Fibroblast of skin of right biceps (primary cell): ENCODE results near the gene NTNG1.

Experiments used
- DNase-seq: peaks from one replicate; pipeline ENCODE4 v3.0.0-alpha.2; 2013

NTNG1 gene

DNA sequence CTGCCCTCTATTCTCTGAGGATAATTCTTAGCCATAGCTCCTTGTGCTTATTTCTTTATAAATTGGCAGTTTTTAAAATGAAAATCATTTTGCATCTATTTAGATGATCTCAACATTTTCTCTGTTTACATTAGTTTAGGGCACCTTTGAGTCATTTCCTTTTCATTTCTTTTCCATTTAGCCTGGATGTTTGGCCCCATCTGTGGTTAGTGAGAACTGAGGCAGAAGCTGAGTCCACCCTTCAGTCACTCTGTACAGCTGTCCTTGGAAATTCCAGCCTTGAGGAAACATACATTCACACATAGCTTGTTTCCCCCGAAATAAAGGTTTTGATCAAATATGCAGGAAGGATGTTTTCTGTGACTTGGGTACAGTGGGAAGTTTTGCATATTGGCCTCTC is 123.7 kb downstream of the NTNG1 start:
- peak; percentile 70 for DNase-seq

GRCh38 chr1:107267489-107267888 is 126.7 kb downstream of the NTNG1 start:
- no peak for DNase-seq

DNA sequence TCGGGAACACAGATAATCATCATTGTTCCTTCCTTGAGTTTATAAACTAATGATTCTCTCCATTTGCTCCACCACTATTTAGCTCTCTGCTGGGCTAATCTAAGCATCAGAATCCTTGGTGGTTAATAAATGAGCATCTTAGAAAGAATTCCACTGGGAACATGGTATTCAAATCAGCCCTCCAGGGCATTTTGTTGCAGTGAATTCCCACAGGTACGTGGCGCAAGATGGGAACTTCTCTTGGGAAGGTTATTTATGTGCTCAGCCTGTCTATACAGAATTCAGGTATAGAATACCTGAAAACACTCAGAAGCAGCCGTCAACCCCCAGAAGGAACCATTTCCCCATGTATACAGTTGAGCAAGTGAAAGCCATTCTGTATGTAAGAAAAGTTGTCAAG is 131.5 kb downstream of the NTNG1 start:
- no peak for DNase-seq

DNA sequence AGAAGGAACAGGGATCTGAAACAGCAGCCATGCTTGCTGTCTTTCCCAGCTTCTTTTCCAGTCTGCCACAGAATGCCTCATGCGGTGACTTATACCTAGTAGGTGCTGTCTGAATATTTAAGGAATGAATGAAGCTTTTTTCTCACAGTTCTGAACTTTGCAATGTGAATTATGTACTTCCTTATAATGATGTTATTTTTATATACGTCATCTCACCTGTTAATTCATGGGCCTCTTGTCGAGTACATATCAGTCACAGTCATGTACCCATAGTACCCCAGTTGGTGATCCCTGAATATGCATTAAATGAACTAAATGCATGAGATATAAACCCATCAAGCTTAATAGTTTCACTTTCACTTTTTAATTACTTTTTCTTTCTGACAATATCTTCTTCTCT is 132.7 kb downstream of the NTNG1 start:
- no peak for DNase-seq

DNA sequence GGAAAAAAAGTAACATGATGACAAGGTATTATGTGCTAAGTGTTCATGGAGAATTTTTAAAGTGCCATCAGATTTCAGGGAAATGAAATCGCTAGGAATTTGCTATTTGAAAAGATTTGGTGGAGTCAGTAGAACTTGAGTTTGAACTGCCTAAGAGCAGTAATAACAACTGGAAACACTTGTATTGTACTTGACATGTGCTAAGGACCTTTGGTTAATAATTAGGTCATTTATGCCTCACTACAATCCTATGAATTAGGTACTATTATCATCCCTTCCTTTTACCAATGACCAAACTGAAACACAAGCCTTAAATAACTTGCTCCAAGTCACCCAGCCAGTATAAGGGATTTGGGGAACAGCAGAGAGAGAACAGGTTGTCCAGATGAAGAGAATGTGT is 133.4 kb downstream of the NTNG1 start:
- no peak for DNase-seq

GRCh38 chr1:107276247-107276646 is 135.4 kb downstream of the NTNG1 start:
- no peak for DNase-seq

GRCh38 chr1:107277022-107277421 is 136.2 kb downstream of the NTNG1 start:
- DNase-seq, result peak; percentile 53

GRCh38 chr1:107286125-107286524 is 145.3 kb downstream of the NTNG1 start:
- DNase-seq, result no peak

DNA sequence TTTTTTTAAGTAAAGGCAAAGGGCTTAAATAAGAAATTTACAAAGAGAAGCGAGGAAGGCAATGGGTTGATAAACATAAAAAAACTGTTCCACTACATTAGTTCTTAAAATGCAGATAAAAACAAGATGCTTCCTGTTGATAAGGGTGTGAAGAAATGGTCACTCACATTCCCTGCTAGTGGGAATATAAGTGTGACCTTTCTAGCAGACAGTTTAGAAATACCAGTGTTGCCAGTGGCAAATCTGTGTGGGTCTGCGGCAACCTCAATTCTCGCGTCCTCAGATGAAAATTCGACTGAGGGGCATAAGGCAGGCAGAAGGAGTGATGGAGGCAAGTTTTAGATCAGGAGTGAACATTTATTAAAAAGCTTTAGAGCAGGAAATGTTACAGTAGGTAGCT is 151.1 kb downstream of the NTNG1 start:
- DNase-seq, result no peak

DNA sequence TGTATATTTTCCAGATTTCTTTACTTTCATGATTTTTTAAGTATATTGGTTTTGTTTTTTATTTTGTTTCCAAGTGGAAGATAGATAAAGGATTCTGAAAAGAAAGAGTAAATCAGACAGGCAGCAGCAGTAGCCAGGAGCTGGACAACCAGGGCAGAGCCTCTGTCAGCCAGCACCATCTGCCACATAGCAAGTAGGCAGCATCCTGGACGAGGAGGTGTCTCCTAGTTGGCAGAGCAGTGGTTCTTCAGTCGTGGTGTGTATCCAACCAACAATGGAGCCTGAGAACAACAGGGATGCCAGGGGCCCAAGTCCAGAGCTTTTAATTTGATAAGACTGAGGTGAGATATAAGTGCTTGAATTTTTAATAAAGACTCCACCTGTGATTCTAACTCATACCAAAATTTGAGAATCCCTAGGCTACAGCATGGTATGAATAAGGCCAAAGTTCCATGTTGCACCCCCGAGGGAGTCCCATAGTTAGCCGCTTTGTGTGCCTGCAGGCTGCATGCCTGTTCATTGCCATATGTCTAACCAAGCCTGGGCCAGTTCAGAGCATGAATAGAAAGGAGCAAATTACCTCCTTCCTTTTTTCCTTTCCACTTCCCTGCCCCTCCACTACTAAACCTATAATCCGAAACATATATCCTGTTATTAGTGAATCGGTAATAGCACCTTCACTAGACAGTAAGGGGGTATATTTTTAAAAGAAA is 153.2 kb downstream of the NTNG1 start:
- DNase-seq, result no peak

DNA sequence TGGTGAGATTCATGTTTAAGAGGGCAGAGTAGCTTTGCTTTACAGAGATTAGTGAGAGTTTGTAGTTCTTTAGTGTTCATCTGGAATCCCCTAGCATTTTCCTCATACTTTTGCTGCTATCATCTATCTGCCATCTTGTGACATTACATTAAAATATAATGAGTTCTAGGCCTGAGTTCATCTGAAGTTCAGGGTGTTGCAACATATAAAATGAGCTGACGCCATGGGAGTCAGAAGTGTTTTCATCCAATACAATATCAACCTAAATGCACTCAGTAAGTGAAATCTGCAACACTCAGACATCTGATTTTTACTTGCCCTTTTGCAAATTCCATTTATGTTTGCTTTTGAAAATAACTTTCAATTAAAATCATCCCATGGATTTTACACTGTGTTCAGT is 153.8 kb downstream of the NTNG1 start:
- peak; percentile 53 for DNase-seq

DNA sequence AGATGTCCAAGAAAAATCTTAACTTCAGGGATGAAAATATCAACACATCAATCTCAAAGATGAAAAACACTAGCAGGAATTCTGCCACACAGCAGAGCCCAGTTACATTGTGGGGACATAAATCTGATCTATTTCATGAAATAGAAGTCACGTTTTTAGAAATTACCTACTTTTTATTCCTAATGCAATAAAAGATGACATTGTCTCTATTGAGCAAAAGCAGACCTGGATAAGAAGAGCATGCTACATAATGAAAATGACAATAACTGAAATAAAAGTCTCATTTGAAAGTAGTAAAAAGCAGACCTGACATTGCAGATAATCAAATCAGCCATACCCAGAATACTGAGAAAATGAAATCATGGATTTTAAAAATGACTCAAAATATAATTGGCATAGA is 156.8 kb downstream of the NTNG1 start:
- DNase-seq, result no peak

DNA sequence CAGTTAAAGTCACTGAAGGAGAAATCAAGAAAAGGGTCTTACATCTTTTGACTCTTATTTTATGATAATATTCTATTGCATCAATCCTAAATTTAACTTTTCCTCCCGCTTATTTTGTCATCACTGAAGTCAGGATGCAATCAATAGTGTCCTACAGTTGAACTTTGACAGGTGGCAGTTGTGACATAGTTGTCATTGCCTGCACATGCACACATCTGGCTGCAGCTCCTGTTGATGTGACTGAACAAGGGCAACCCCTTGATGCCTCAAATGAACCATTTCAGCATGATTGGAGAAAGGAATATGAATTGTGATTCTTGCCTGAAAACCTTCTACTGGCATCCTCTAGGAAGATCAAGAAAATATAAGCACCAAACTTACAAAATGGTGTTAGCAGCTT is 157.7 kb downstream of the NTNG1 start:
- no peak for DNase-seq

- DNase-seq, result no peak
These were observed 158.7 kb downstream of the NTNG1 start for GRCh38 chr1:107299521-107299920.

- DNase-seq, result no peak
These were observed 169.1 kb downstream of the NTNG1 start for GRCh38 chr1:107309962-107310361.

DNA sequence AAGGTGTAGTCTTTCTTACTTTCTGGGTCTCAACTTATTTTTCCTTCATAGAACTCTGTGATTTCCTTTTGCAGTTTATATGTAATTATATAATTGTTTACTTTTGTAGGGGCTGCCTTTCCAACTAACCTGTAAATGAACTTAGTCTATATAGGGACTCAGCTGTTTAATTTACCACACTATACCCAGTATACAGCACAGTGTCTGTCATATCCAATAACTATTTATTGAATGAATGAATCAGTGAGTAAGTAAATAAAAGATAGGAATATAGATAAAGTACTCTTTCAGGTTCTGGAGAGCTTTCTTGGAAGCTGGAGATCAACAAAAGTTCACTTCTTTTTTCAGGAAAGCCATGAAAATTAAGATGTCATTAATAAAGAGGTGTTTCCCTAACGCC is 174.8 kb downstream of the NTNG1 start:
- DNase-seq, result no peak

DNA sequence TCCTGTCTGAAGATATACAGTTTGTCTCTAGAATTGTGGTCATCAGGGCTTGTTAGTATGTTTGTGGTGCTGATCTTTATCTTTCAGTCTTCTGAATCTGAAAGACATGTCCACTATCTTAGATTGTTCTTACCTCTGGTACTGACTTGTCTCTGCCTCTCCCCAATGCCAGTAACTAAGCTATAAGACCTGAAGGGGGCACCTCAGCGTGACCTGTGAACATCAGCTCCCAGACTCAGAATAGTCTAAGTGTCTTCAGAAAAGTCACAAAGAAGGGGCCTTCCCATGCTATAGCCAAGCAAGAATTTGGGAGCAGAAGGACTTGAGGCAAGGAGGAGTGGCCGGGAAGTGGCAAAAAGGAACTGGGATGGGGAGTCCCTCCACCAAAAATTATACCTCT is 178.1 kb downstream of the NTNG1 start:
- DNase-seq, result no peak

DNA sequence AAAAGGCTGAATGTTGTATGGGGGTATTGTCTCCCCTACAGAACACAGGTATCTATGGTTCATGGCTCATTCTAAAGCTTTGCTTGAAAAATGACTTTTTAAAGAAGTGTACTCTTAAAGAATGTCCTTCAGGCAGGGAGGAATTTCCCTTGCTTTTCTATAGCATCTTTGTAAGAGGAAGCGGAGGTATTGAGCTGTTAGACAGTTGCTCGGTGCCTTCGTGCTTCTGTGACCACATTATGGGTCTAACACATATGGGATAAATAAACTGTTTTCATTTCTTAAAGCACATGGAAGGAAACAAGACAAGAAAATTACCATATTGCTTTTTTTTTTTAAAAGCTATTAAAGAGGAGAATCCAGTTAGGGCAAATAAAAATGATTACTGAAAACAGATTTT is 182.9 kb downstream of the NTNG1 start:
- DNase-seq, result peak; percentile 29

DNA sequence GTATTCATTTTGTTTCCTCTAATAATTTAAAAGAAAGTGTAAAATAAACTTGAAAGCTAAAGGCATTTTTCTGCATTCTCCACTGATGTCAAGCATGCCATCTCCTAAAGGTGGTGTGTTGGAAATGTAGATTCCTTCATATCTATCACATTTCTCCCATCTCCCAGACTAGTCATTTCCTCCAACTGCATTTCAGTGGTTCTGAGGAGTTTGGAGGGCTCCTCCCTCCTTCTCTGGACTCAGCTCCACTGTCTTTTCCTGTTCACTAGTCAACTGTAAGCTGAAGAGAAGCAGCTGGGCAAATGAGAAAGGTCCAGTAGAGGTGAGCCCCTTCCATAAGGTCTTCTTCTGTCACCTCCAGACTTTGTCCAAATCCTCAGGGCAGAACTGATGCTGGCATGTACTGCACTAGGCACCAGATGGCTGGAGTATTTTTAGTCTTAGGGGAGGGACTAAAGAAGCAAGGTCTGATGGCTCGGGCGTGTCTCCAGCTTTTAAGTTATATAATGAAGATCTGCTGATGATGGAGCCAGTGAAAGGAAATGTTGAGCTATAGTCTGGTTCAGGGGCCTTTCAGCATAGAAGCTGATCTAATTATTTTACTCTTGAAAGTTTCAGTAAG is 186.1 kb downstream of the NTNG1 start:
- DNase-seq, result peak; percentile 34

DNA sequence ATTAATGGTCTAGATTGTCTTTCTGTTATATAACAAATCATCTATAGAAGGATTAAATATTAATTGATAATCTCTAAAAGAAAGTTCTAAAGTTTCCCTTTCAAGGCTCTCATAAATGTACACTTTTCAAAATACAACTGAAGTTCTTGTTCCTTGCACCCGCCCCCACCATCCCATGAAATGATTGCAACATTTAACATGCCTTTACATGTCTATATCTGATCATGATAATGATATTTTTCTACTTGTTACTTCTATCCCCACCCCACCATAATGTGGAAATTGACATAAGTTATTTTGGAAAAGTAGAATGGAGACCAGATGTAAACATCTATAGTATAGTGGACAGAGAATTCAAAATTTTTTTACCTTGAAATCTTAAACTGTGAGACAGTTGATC is 186.6 kb downstream of the NTNG1 start:
- no peak for DNase-seq

GRCh38 chr1:107328087-107328486 is 187.2 kb downstream of the NTNG1 start:
- DNase-seq, result no peak

- DNase-seq, result no peak
These were observed 198.9 kb downstream of the NTNG1 start for GRCh38 chr1:107339775-107340174.

DNA sequence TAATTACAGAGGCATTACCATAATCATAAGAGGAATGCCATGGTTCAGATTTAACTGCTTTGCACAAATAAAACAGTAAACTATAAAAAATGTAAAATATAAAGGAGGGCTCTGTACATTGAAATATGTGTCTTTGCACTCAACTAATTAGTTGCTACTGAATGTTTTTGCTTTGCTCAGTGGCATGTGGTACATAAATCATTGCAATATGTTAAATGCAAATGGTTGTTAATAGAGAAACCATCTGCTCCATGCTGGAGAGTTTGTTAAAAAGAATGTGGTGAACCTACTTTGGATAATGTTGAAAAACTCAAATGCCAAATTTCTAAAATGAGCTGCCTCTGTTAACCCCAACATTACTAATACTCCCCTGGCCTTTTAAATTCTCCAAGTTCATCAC is 201.5 kb downstream of the NTNG1 start:
- peak; percentile 16 for DNase-seq

DNA sequence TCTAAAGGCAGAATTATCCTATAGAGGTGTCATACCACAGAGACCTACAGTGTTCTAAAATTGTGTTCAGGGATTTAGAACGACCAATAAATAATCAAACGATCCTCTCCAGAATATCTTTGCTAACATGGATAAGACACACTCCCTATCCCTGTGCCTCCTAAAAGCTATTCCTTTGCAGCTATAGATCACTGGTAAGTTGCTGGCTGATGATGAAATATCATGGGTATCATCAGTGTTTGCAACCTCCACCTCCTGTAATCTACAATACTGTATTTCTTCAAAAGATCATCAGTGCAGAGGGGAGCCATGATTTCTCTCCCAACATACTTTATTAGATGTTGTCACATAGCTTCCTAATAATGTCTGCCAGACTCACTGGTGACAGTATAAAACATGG is 201.9 kb downstream of the NTNG1 start:
- DNase-seq, result no peak

- DNase-seq, result no peak
These were observed 202.8 kb downstream of the NTNG1 start for GRCh38 chr1:107343601-107344000.
